DMS53 (cell line): ENCODE measurements around the gene IFIT2.
"Not testable (repeated sequence)": the region's sequence is repeated elsewhere in the genome, so short reads cannot be mapped to it uniquely, and the experiment has no call there.

Experiments
- DNase-seq: peaks from one replicate; lab custom pipeline; 2025; lab: John Stamatoyannopoulos, UW

Gene IFIT2

GRCh38 chr10:89279421-89279869 lies 22.4 kb upstream of the IFIT2 start:
- DNase-seq, result no peak

GRCh38 chr10:89280508-89280907 lies 21.3 kb upstream of the IFIT2 start:
- no peak for DNase-seq

- DNase-seq, result no peak
Measured at GRCh38 chr10:89281606-89282395, 20.0 kb upstream of the IFIT2 start.

GRCh38 chr10:89283025-89283935 lies 18.6 kb upstream of the IFIT2 start:
- peak; percentile 63 for DNase-seq

- peak; percentile 77 for DNase-seq
Measured at GRCh38 chr10:89283936-89284475, 17.8 kb upstream of the IFIT2 start.

GRCh38 chr10:89284711-89285110 lies 17.1 kb upstream of the IFIT2 start:
- not testable (repeated sequence) for DNase-seq

- DNase-seq, result not testable (repeated sequence)
Measured at GRCh38 chr10:89285303-89285702, 16.5 kb upstream of the IFIT2 start.

GRCh38 chr10:89294721-89295239 lies 7.1 kb upstream of the IFIT2 start:
- no peak for DNase-seq

GRCh38 chr10:89295597-89295996 lies 6.2 kb upstream of the IFIT2 start:
- no peak for DNase-seq

- DNase-seq, result no peak
Measured at GRCh38 chr10:89296220-89296648, 5.6 kb upstream of the IFIT2 start.

- no peak for DNase-seq
Measured at GRCh38 chr10:89297356-89297755, 4.5 kb upstream of the IFIT2 start.

GRCh38 chr10:89297791-89298190 lies 4.1 kb upstream of the IFIT2 start:
- DNase-seq, result no peak

GRCh38 chr10:89299031-89299430 lies 2.8 kb upstream of the IFIT2 start:
- DNase-seq, result no peak

- DNase-seq, result peak; percentile 38
Measured at GRCh38 chr10:89301232-89301631, 614 bp upstream of the IFIT2 start.

GRCh38 chr10:89302625-89303024 lies 779 bp downstream of the IFIT2 start:
- peak; percentile 21 for DNase-seq

- no peak for DNase-seq
Measured at GRCh38 chr10:89303161-89303560, 1.3 kb downstream of the IFIT2 start.

- DNase-seq, result no peak
Measured at GRCh38 chr10:89304026-89304425, 2.2 kb downstream of the IFIT2 start.

GRCh38 chr10:89304446-89304845 lies 2.6 kb downstream of the IFIT2 start:
- no peak for DNase-seq

- DNase-seq, result no peak
Measured at GRCh38 chr10:89304925-89305324, 3.1 kb downstream of the IFIT2 start.

- no peak for DNase-seq
Measured at GRCh38 chr10:89305766-89306433, 4.1 kb downstream of the IFIT2 start.

GRCh38 chr10:89306434-89307268 lies 4.8 kb downstream of the IFIT2 start:
- no peak for DNase-seq
